H1 (cell line): Measurements from ENCODE around the gene DNAJB13. TPM values are rescaled to one million over a fixed set of nuclear protein-coding genes. Genes with fewer than 3 reads are reported as not detected.

Source experiments
- CTCF ChIA-PET: fragments of 300-600 bp; sonication (Branson Sonifier 250); formaldehyde crosslinking; loops from one replicate; lab custom pipeline; 2021; ENCODE audit not compliant: partially characterized antibody; lab: Charles Lee
- POLR2A ChIA-PET: fragments of 300-600 bp; sonication (Branson Sonifier 250); formaldehyde crosslinking; loops from one replicate; lab custom pipeline; 2021; ENCODE audit warnings: inconsistent platforms; ENCODE audit not compliant: partially characterized antibody; lab: Charles Lee
- DNase-seq, 2 experiments: peaks; one replicate each; pipeline versions ENCODE4 v3.0.0 to v3.0.0-alpha.2; 2010 to 2022; ENCODE audit warnings: low spot score in 2 of 2, low read depth in 1 of 2, mixed read lengths in 1 of 2
- FAIRE-seq: peaks from 2 replicates; lab custom pipeline; 2011; peaks lifted over from hg19 to GRCh38; lab: Jason Lieb, UNC
- H2AFZ ChIP-seq: 2 replicates; pipeline ENCODE4 v1.8.1; 2012; ENCODE audit warnings: low read length, inconsistent platforms
- H2AK5ac ChIP-seq: 2 replicates; pipeline ENCODE4 v1.6.1; 2013; ENCODE audit warnings: low read depth, low read length
- H2BK120ac ChIP-seq: replicated peaks from 2 replicates; pipeline ENCODE3; 2013; ENCODE audit warnings: low read depth, low read length, inconsistent platforms
- H2BK12ac ChIP-seq: 2 replicates; pipeline ENCODE4 v1.6.1; 2013; ENCODE audit warnings: low read depth, low read length
- H2BK15ac ChIP-seq: 2 replicates; pipeline ENCODE4 v1.6.1; 2013; ENCODE audit warnings: low read length
- H2BK20ac ChIP-seq: 2 replicates; pipeline ENCODE4 v1.6.1; 2013; ENCODE audit warnings: low read length
- H2BK5ac ChIP-seq: 2 replicates; pipeline ENCODE4 v1.6.1; 2013; ENCODE audit warnings: low read depth, low read length
- H3K14ac ChIP-seq: 2 replicates; pipeline ENCODE4 v1.6.1; 2013; ENCODE audit warnings: inconsistent platforms; ENCODE audit not compliant: insufficient read length
- H3K18ac ChIP-seq: 2 replicates; pipeline ENCODE4 v1.6.1; 2013; ENCODE audit warnings: low read length; ENCODE audit errors: extremely low read depth
- H3K23ac ChIP-seq: 2 replicates; pipeline ENCODE4 v1.6.1; 2013; ENCODE audit warnings: inconsistent platforms; ENCODE audit not compliant: insufficient read length
- H3K23me2 ChIP-seq: 2 replicates; pipeline ENCODE4 v1.6.1; 2013; ENCODE audit warnings: low read depth, low read length
- H3K27ac ChIP-seq: 2 replicates; pipeline ENCODE4 v1.6.1; 2011; ENCODE audit warnings: low read depth, low read length, inconsistent platforms
- H3K27me3 ChIP-seq, 4 experiments: replicated peaks in 1 of 4; 1 replicate in 1 of 4; 2 replicates in 3 of 4; pipeline versions ENCODE4 v1.6.1 to v1.8.1; 2011 to 2013; ENCODE audit warnings: low read length in 3 of 4, mild to moderate bottlenecking in 3 of 4, inconsistent platforms in 2 of 4, mixed read lengths in 2 of 4, moderate library complexity in 1 of 4; ENCODE audit not compliant: control insufficient read depth in 3 of 4, insufficient read depth in 3 of 4; ENCODE audit errors: extremely low read depth in 1 of 4
- H3K36me3 ChIP-seq, 4 experiments: 2 replicates each; pipeline versions ENCODE4 v1.6.1 to v1.8.1; 2011 to 2013; ENCODE audit warnings: mild to moderate bottlenecking in 4 of 4, low read length in 3 of 4, moderate library complexity in 2 of 4, control low read depth in 1 of 4, inconsistent platforms in 1 of 4; ENCODE audit not compliant: insufficient read depth in 4 of 4, control insufficient read depth in 2 of 4
- H3K4ac ChIP-seq: replicated peaks from 2 replicates; pipeline ENCODE3; 2013; ENCODE audit warnings: low read length, low read depth, mixed read lengths, inconsistent platforms; ENCODE audit not compliant: insufficient read length
- H3K4me1 ChIP-seq, 4 experiments: replicated peaks in 1 of 4; 1 replicate in 1 of 4; 2 replicates in 3 of 4; pipeline versions ENCODE4 v1.6.1 to v1.8.1; 2011 to 2013; ENCODE audit warnings: low read length in 3 of 4, inconsistent platforms in 2 of 4, mixed read lengths in 1 of 4; ENCODE audit not compliant: insufficient read depth in 4 of 4, control insufficient read depth in 3 of 4
- H3K4me2 ChIP-seq, 2 experiments: 2 replicates each; pipeline versions ENCODE4 v1.6.1 to v1.8.1; 2011 to 2013; ENCODE audit warnings: low read depth in 2 of 2, low read length in 2 of 2, control low read depth in 1 of 2, inconsistent platforms in 1 of 2, mild to moderate bottlenecking in 1 of 2; ENCODE audit not compliant: insufficient read depth in 1 of 2
- H3K4me3 ChIP-seq, 4 experiments: fragments of 200-600, 300-600 bp in 1 of 4; sonication (generic), shearing (Covaris generic), sonication (Bioruptor Twin) in 1 of 4; 2 replicates each; pipeline versions ENCODE4 v1.5.1 to v1.8.1; 2011 to 2016; ENCODE audit warnings: low read length in 4 of 4, low read depth in 3 of 4, control low read depth in 2 of 4, inconsistent platforms in 2 of 4, mild to moderate bottlenecking in 2 of 4, mixed read lengths in 1 of 4, moderate library complexity in 1 of 4; ENCODE audit not compliant: insufficient read depth in 2 of 4; ENCODE audit errors: extremely low read depth in 1 of 4
- H3K56ac ChIP-seq: replicated peaks from 2 replicates; pipeline ENCODE3; 2013; ENCODE audit warnings: low read depth, mild to moderate bottlenecking, mixed read lengths, low read length, inconsistent platforms; ENCODE audit not compliant: insufficient read length
- H3K79me1 ChIP-seq: 2 replicates; pipeline ENCODE4 v1.6.1; 2013; ENCODE audit warnings: low read depth, low read length, control low read depth
- H3K79me2 ChIP-seq, 2 experiments: 2 replicates each; pipeline versions ENCODE4 v1.6.1 to v1.8.1; 2012 to 2013; ENCODE audit warnings: low read length in 2 of 2, mild to moderate bottlenecking in 2 of 2, inconsistent platforms in 1 of 2; ENCODE audit not compliant: insufficient read depth in 2 of 2, control insufficient read depth in 1 of 2
- H3K9ac ChIP-seq, 4 experiments: replicated peaks in 1 of 4; 1 replicate in 1 of 4; 2 replicates in 3 of 4; pipeline versions ENCODE4 v1.6.1 to v1.8.1; 2011 to 2013; ENCODE audit warnings: low read depth in 3 of 4, low read length in 3 of 4, control low read depth in 2 of 4, mild to moderate bottlenecking in 2 of 4, moderate library complexity in 2 of 4, inconsistent platforms in 1 of 4; ENCODE audit errors: extremely low read depth in 1 of 4
- H3K9me3 ChIP-seq, 2 experiments: 2 replicates each; pipeline versions ENCODE4 v1.6.1 to v1.8.1; 2012 to 2013; ENCODE audit warnings: mild to moderate bottlenecking in 2 of 2, moderate library complexity in 2 of 2, control low read depth in 1 of 2, inconsistent platforms in 1 of 2, low read depth in 1 of 2, low read length in 1 of 2, mixed read lengths in 1 of 2; ENCODE audit not compliant: insufficient read depth in 2 of 2
- H4K20me1 ChIP-seq, 2 experiments: replicated peaks in 1 of 2; 2 replicates each; pipeline versions ENCODE3 to v1.8.1; 2011 to 2013; ENCODE audit warnings: inconsistent platforms in 2 of 2, low read length in 2 of 2, mild to moderate bottlenecking in 1 of 2; ENCODE audit not compliant: insufficient read depth in 2 of 2, control insufficient read depth in 1 of 2
- H4K5ac ChIP-seq: 2 replicates; pipeline ENCODE4 v1.6.1; 2013; ENCODE audit warnings: low read length, low read depth, mixed read lengths, inconsistent platforms; ENCODE audit not compliant: insufficient read length
- H4K8ac ChIP-seq: 2 replicates; pipeline ENCODE4 v1.8.0; 2013; ENCODE audit warnings: mild to moderate bottlenecking, moderate library complexity, low read length, inconsistent platforms; ENCODE audit not compliant: insufficient read depth; ENCODE audit errors: extremely low read depth
- H4K91ac ChIP-seq: replicated peaks from 2 replicates; pipeline ENCODE3; 2013; ENCODE audit warnings: low read length, mixed read lengths, inconsistent platforms; ENCODE audit not compliant: insufficient read length
- BACH1 ChIP-seq: IDR thresholded peaks from 2 replicates; pipeline ENCODE4 v1.6.1; 2012; ENCODE audit warnings: low read length, improper control_type of control experiment
- GABPA ChIP-seq: IDR thresholded peaks from 2 replicates; pipeline ENCODE4 v1.6.1; 2011; ENCODE audit warnings: mild to moderate bottlenecking, low read length, moderate library complexity, borderline replicate concordance; ENCODE audit not compliant: insufficient read depth
- MAFK ChIP-seq: IDR thresholded peaks from 2 replicates; pipeline ENCODE4 v1.6.1; 2012; ENCODE audit warnings: low read depth, mild to moderate bottlenecking, improper control_type of control experiment, low read length
- SRF ChIP-seq: IDR thresholded peaks from 2 replicates; pipeline ENCODE4 v1.6.1; 2011; ENCODE audit warnings: mild to moderate bottlenecking, low read depth, low read length, moderate library complexity
- TBP ChIP-seq: IDR thresholded peaks from 2 replicates; pipeline ENCODE4 v1.6.1; 2011; ENCODE audit warnings: low read depth, low read length, improper control_type of control experiment
- ZNF274 ChIP-seq: IDR thresholded peaks from 2 replicates; pipeline ENCODE4 v1.7.0; 2012; ENCODE audit warnings: low read length, borderline replicate concordance; ENCODE audit errors: extremely low read depth
- WGBS, 2 experiments: shearing (Covaris generic) in 1 of 2; methylation state at CpG; one replicate each; pipeline versions ENCODE4 v1.1.6 to v1.1.7; 2013 to 2015; ENCODE audit warnings: low lambda C conversion rate in 2 of 2, mixed read lengths in 2 of 2, inconsistent platforms in 1 of 2, low coverage in 1 of 2, missing lambda C conversion rate in 1 of 2; ENCODE audit not compliant: insufficient replicate concordance in 2 of 2, insufficient coverage in 1 of 2, insufficient read length in 1 of 2; ENCODE audit errors: extremely low coverage in 1 of 2, missing lambda C conversion rate in 1 of 2; 5-methylcytosine and 5-hydroxymethylcytosine counted together
- polyA plus RNA-seq, 7 experiments: library from polyadenylated mRNA; depleted of rRNA in 3 of 7; stranded (reverse) in 5 of 7; unstranded in 2 of 7; fragments of >200 nt in 5 of 7; fragments of 200-250 nt in 2 of 7; gene quantifications; 1 replicate in 5 of 7; 2 replicates in 1 of 7; 4 replicates in 1 of 7; pipeline versions ENCODE4 v1.2.1 to v1.2.3, GENCODE V29; 2011 to 2013; ENCODE audit warnings: missing spikeins in 2 of 7, mixed read lengths in 2 of 7
- total RNA-seq: library from RNA; stranded (reverse); fragmentation: NEBNext Ultra II Directional; extraction: Animal tissue kit (Norgen Biotek cat#: 25700); gene quantifications from 2 replicates; pipeline ENCODE4 v1.2.1, GENCODE V29; 2021

Gene DNAJB13
- total and polyA plus RNA-seq, 2 of the 8 experiments (the other 6 are each of a cell fraction or from before 2014, with no cell fraction given) = 0.27 TPM; not detected in 1

- Histone ChIP-seq H4K5ac (no peak overlapping the region), H3K4me2 (no peak overlapping the region), H3K4me1 (no peaks in the 10 kb centered on the region), H3K9ac (no peak overlapping the region), H4K20me1 (no peaks in the 10 kb centered on the region), H2BK20ac (no peak overlapping the region), H3K23me2 (0 out of 2 replicates have a peak, but pooled peaks cover 2% of the 10 kb centered on the region), H4K91ac (no peak overlapping the region), H2BK15ac (no peak overlapping the region), H2AFZ (no peak overlapping the region), H2BK5ac (no peak overlapping the region), H3K79me1 (no peaks in the 10 kb centered on the region), H3K56ac (no peak overlapping the region), H3K79me2 (no peaks in the 10 kb centered on the region), H2AK5ac (no peak overlapping the region), H2BK120ac (no peak overlapping the region), H3K23ac (no peak overlapping the region), H3K18ac (no peak overlapping the region), H3K4me3 (no peak overlapping the region), H2BK12ac (no peak overlapping the region), H4K8ac (no peak overlapping the region), H3K27ac (no peak overlapping the region), H3K4ac (no peak overlapping the region), H3K27me3 (no peaks in the 10 kb centered on the region), H3K14ac (no peak overlapping the region), H3K36me3 (peaks cover 0 to 30% (median 4%) of the 10 kb centered on the region in 4 experiments; a peak in 4 of 8 replicates), H3K9me3 (peaks cover 0 to 6% of the 10 kb centered on the region in 2 experiments; a peak in 1 of 4 replicates)
- CTCF ChIA-PET = interaction anchor here (0.6 to 1.2 kb wide), 2 partner anchors 11 to 16 kb away, joined by 3 to 5 read pairs; no protein-coding TSS in a partner anchor
- DNase-seq = no peak
- WGBS, 2 experiments = 91% methylated on average over 1 of the region's 1 CpG; no CpG with 5 or more reads in 1 of the 2 experiments
- POLR2A ChIA-PET = interaction anchor here (1.3 kb wide), 1 partner anchor 45 kb away, joined by 3 read pairs; no protein-coding TSS in a partner anchor
- FAIRE-seq = peak; percentile 71
- TF ChIP-seq MAFK (0 out of 2 replicates have a peak, but pooled peaks have one; percentile 26), TBP (no peak), ZNF274 (no peak), SRF (no peak), BACH1 (0 out of 2 replicates have a peak, but pooled peaks have one; percentile 50), GABPA (no peak)
Measured at GRCh38 chr11:73902303-73902702, 48.5 kb upstream of the DNAJB13 start.
